CD4-positive, CD25-positive, alpha-beta regulatory T cell (primary cell): Measurements from ENCODE around the gene ATP8A1. TPM values are rescaled to one million over a fixed set of nuclear protein-coding genes. Genes with fewer than 3 reads are reported as not detected.
"Not testable (repeated sequence)": the region's sequence is repeated elsewhere in the genome, so short reads cannot be mapped to it uniquely, and the experiment has no call there.

Experiments used
- ATAC-seq, 2 donors: fragments of 150-1000 bp; cut with Tn5 transposase; one replicate each; pipeline ENCODE4 v1.10.0; 2021; ENCODE audit warnings: low read depth in 2 of 2, moderate number of reproducible peaks in 2 of 2, moderate library complexity in 1 of 2
- DNase-seq, 3 donors: peaks; one replicate each; pipeline versions ENCODE4 v3.0.0 to v3.0.0-alpha.2; 2012 to 2022; ENCODE audit warnings: mixed read lengths in 1 of 3
- H3K27ac ChIP-seq: one replicate; pipeline ENCODE4 v1.7.0; 2013; ENCODE audit warnings: mild to moderate bottlenecking, low read length; ENCODE audit not compliant: insufficient read depth, poor library complexity, severe bottlenecking
- H3K27me3 ChIP-seq: one replicate; pipeline ENCODE4 v1.7.0; 2013; ENCODE audit warnings: low read length; ENCODE audit not compliant: control insufficient read depth, insufficient read depth
- H3K36me3 ChIP-seq: one replicate; pipeline ENCODE4 v1.7.0; 2013; ENCODE audit warnings: mild to moderate bottlenecking, low read length, moderate library complexity; ENCODE audit not compliant: control insufficient read depth, insufficient read depth
- H3K4me1 ChIP-seq: 2 replicates; pipeline ENCODE4 v1.7.0; 2013; ENCODE audit warnings: mild to moderate bottlenecking, low read length; ENCODE audit not compliant: insufficient read depth, control insufficient read depth, poor library complexity, severe bottlenecking
- H3K4me3 ChIP-seq: one replicate; pipeline ENCODE4 v1.7.0; 2013; ENCODE audit warnings: low read depth, mild to moderate bottlenecking, low read length, moderate library complexity
- H3K9me3 ChIP-seq, 2 experiments: 1 replicate in 1 of 2; 2 replicates in 1 of 2; pipeline ENCODE4 v1.7.0; 2013; ENCODE audit warnings: low read length in 2 of 2, mild to moderate bottlenecking in 1 of 2, moderate library complexity in 1 of 2; ENCODE audit not compliant: control insufficient read depth in 2 of 2
- H3K27ac Mint-ChIP-seq, 3 donors: one replicate each; pipeline ENCODE4 v1.8.0; 2020 to 2022; ENCODE audit warnings: mild to moderate bottlenecking in 3 of 3, mixed read lengths in 3 of 3, moderate library complexity in 2 of 3
- H3K27me3 Mint-ChIP-seq: one replicate; pipeline ENCODE4 v1.8.0; 2022; ENCODE audit warnings: mild to moderate bottlenecking, mixed read lengths
- H3K36me3 Mint-ChIP-seq: one replicate; pipeline ENCODE4 v1.8.0; 2020; ENCODE audit warnings: mixed read lengths
- H3K4me1 Mint-ChIP-seq, 4 donors: one replicate each; pipeline ENCODE4 v1.8.0; 2020 to 2022; ENCODE audit warnings: mixed read lengths in 4 of 4, mild to moderate bottlenecking in 1 of 4
- H3K4me3 Mint-ChIP-seq, 4 donors: one replicate each; pipeline ENCODE4 v1.8.0; 2020 to 2022; ENCODE audit warnings: mild to moderate bottlenecking in 4 of 4, mixed read lengths in 4 of 4, moderate library complexity in 3 of 4
- H3K9me3 Mint-ChIP-seq, 7 donors: one replicate each; pipeline ENCODE4 v1.8.0; 2020 to 2022; ENCODE audit warnings: mixed read lengths in 7 of 7, mild to moderate bottlenecking in 3 of 7, moderate library complexity in 2 of 7
- polyA plus RNA-seq, 4 donors: library from polyadenylated mRNA; unstranded; fragments of 300-500 nt; fragmentation: Illumina TruSeq; gene quantifications; one replicate each; pipeline ENCODE4 v1.2.3, GENCODE V29; 2021
- total RNA-seq: library from RNA; stranded (reverse); gene quantifications from one replicate; pipeline ENCODE4 v1.2.3, GENCODE V29; 2022

The ATP8A1 gene
- total and polyA plus RNA-seq, 5 donors from 2014 or later = 6.3 to 49.9 (median 8.1) TPM

- H3K27ac ChIP-seq = no peak overlapping the region
- peaks cover 9% of the 10 kb centered on the region for H3K36me3 ChIP-seq
- ATAC-seq = no peak
- H3K4me3 Mint-ChIP-seq = no peak overlapping the region
- H3K27me3 ChIP-seq = no peaks in the 10 kb centered on the region
- peaks cover 0 to 1% (median 0%) of the 10 kb centered on the region in 7 donors for H3K9me3 Mint-ChIP-seq
- DNase-seq = no peak
- peaks cover 3 to 6% (median 6%) of the 10 kb centered on the region in 4 donors for H3K4me1 Mint-ChIP-seq
- no peaks in the 10 kb centered on the region for H3K4me1 ChIP-seq
- no peaks in the 10 kb centered on the region for H3K27me3 Mint-ChIP-seq
- H3K27ac Mint-ChIP-seq = peak overlapping the region in 1 of 3 donors; percentile 67
- H3K36me3 Mint-ChIP-seq = peaks cover 33% of the 10 kb centered on the region
- no peak overlapping the region for H3K4me3 ChIP-seq
- no peaks in the 10 kb centered on the region for H3K9me3 ChIP-seq
These were observed 166.9 kb downstream of the ATP8A1 start for GRCh38 chr4:42490015-42490414.

- Mint-ChIP-seq H3K4me1 (peaks cover 3 to 6% (median 6%) of the 10 kb centered on the region in 4 donors), H3K9me3 (peaks cover 0 to 1% (median 0%) of the 10 kb centered on the region in 7 donors), H3K36me3 (peaks cover 34% of the 10 kb centered on the region), H3K4me3 (no peak overlapping the region), H3K27ac (no peak overlapping the region), H3K27me3 (no peaks in the 10 kb centered on the region)
- ATAC-seq (no peak), DNase-seq (no peak)
- no peaks in the 10 kb centered on the region for H3K4me1 ChIP-seq
- H3K4me3 ChIP-seq = no peak overlapping the region
- no peaks in the 10 kb centered on the region for H3K9me3 ChIP-seq
- peaks cover 9% of the 10 kb centered on the region for H3K36me3 ChIP-seq
- no peak overlapping the region for H3K27ac ChIP-seq
- H3K27me3 ChIP-seq = no peaks in the 10 kb centered on the region
These were observed 167.8 kb downstream of the ATP8A1 start for GRCh38 chr4:42489095-42489494.

- Histone ChIP-seq H3K27me3 (no peaks in the 10 kb centered on the region), H3K4me3 (no peak overlapping the region), H3K4me1 (no peaks in the 10 kb centered on the region), H3K27ac (no peak overlapping the region), H3K9me3 (no peaks in the 10 kb centered on the region), H3K36me3 (peaks cover 7% of the 10 kb centered on the region)
- no peak for ATAC-seq
- H3K4me3 Mint-ChIP-seq = no peak overlapping the region
- H3K4me1 Mint-ChIP-seq = peaks cover 3 to 6% (median 6%) of the 10 kb centered on the region in 4 donors
- H3K9me3 Mint-ChIP-seq = peaks cover 0 to 1% (median 0%) of the 10 kb centered on the region in 7 donors
- H3K27ac Mint-ChIP-seq = peak overlapping the region in 1 of 3 donors; percentile 30
- no peak for DNase-seq
- peaks cover 34% of the 10 kb centered on the region for H3K36me3 Mint-ChIP-seq
- no peaks in the 10 kb centered on the region for H3K27me3 Mint-ChIP-seq
These were observed 168.4 kb downstream of the ATP8A1 start for GRCh38 chr4:42488554-42488953.

- no peaks in the 10 kb centered on the region for H3K27me3 Mint-ChIP-seq
- H3K36me3 Mint-ChIP-seq = peaks cover 34% of the 10 kb centered on the region
- peaks cover 3 to 6% (median 6%) of the 10 kb centered on the region in 4 donors for H3K4me1 Mint-ChIP-seq
- H3K4me3 Mint-ChIP-seq = no peak overlapping the region
- Histone ChIP-seq H3K27me3 (no peaks in the 10 kb centered on the region), H3K4me3 (no peak overlapping the region), H3K27ac (no peak overlapping the region), H3K9me3 (no peaks in the 10 kb centered on the region), H3K4me1 (no peaks in the 10 kb centered on the region), H3K36me3 (peaks cover 5% of the 10 kb centered on the region)
- no peak for DNase-seq
- no peak for ATAC-seq
- peaks cover 0 to 1% (median 0%) of the 10 kb centered on the region in 7 donors for H3K9me3 Mint-ChIP-seq
- H3K27ac Mint-ChIP-seq = no peak overlapping the region
These were observed 168.8 kb downstream of the ATP8A1 start for GRCh38 chr4:42488114-42488513.

GRCh38 chr4:42487230-42487629, 169.7 kb downstream of the ATP8A1 start:
- Mint-ChIP-seq H3K9me3 (peaks cover 0 to 1% (median 0%) of the 10 kb centered on the region in 7 donors), H3K4me3 (no peak overlapping the region), H3K27me3 (no peaks in the 10 kb centered on the region), H3K27ac (no peak overlapping the region), H3K36me3 (peaks cover 37% of the 10 kb centered on the region), H3K4me1 (peaks cover 3 to 10% (median 6%) of the 10 kb centered on the region in 4 donors)
- Histone ChIP-seq H3K27ac (no peak overlapping the region), H3K36me3 (peaks cover 2% of the 10 kb centered on the region), H3K4me1 (no peaks in the 10 kb centered on the region), H3K9me3 (no peaks in the 10 kb centered on the region), H3K4me3 (no peak overlapping the region), H3K27me3 (no peaks in the 10 kb centered on the region)
- ATAC-seq (no peak), DNase-seq (no peak)

GRCh38 chr4:42486156-42486555, 170.7 kb downstream of the ATP8A1 start:
- not testable (repeated sequence) for H3K9me3 ChIP-seq, DNase-seq, H3K9me3 Mint-ChIP-seq, H3K27me3 ChIP-seq, ATAC-seq, H3K27me3 Mint-ChIP-seq, H3K27ac ChIP-seq, H3K4me3 Mint-ChIP-seq, H3K36me3 ChIP-seq, H3K4me1 Mint-ChIP-seq, H3K4me1 ChIP-seq, H3K4me3 ChIP-seq, H3K27ac Mint-ChIP-seq
- peaks cover 30% of the 10 kb centered on the region for H3K36me3 Mint-ChIP-seq

- H3K36me3 Mint-ChIP-seq = peaks cover 24% of the 10 kb centered on the region
- H3K4me1 Mint-ChIP-seq = peaks cover 0 to 5% (median 0%) of the 10 kb centered on the region in 4 donors
- no peak overlapping the region for H3K4me3 Mint-ChIP-seq
- no peak overlapping the region for H3K4me3 ChIP-seq
- ATAC-seq = no peak
- no peak overlapping the region for H3K27ac ChIP-seq
- no peak for DNase-seq
- peaks cover 0 to 2% (median 0%) of the 10 kb centered on the region in 7 donors for H3K9me3 Mint-ChIP-seq
- H3K36me3 ChIP-seq = peaks cover 2% of the 10 kb centered on the region
- H3K4me1 ChIP-seq = no peaks in the 10 kb centered on the region
- no peaks in the 10 kb centered on the region for H3K27me3 ChIP-seq
- H3K27ac Mint-ChIP-seq = no peak overlapping the region
- H3K9me3 ChIP-seq = no peaks in the 10 kb centered on the region
- no peaks in the 10 kb centered on the region for H3K27me3 Mint-ChIP-seq
These were observed 172.3 kb downstream of the ATP8A1 start for GRCh38 chr4:42484630-42485029.
